ENCODE measurements around the gene VSTM2B.

VSTM2B gene

GRCh38 chr19:29477831-29478577 is 47.8 kb upstream of the VSTM2B start (continued):
- no peak for TF ChIP-seq PATZ1 (CRISPR knock-in tag; IDR thresholded peaks at IDR 0.05; ENCODE audit: borderline replicate concordance)
- TF ChIP-seq ZFP30 (CRISPR knock-in tag; IDR thresholded peaks at IDR 0.05): no peak
- no peak for TF ChIP-seq RARB (CRISPR knock-in tag; IDR thresholded peaks at IDR 0.05)
- TF ChIP-seq ZNF565 (CRISPR knock-in tag; conservative IDR thresholded peaks at IDR 0.05; ENCODE audit: low read depth): no peak
- TF ChIP-seq ZFP3 (CRISPR knock-in tag; IDR thresholded peaks at IDR 0.05): no peak
- no peak for TF ChIP-seq TCF4 (CRISPR knock-in tag; IDR thresholded peaks at IDR 0.05; ENCODE audit: borderline replicate concordance)
- TF ChIP-seq ZC3H10 (CRISPR knock-in tag; IDR thresholded peaks at IDR 0.05): no peak
- no peak for TF ChIP-seq PPARA (CRISPR knock-in tag; IDR thresholded peaks at IDR 0.05; ENCODE audit: borderline replicate concordance)

- no peak for TF ChIP-seq PPARA (CRISPR knock-in tag; IDR thresholded peaks at IDR 0.05; ENCODE audit: borderline replicate concordance)
- no peak for TF ChIP-seq ZNF8 (CRISPR knock-in tag; IDR thresholded peaks at IDR 0.05)
- TF ChIP-seq PATZ1 (CRISPR knock-in tag; IDR thresholded peaks at IDR 0.05; ENCODE audit: borderline replicate concordance): no peak
- no peak for TF ChIP-seq OSR1 (CRISPR knock-in tag; IDR thresholded peaks at IDR 0.05)
- TF ChIP-seq RARB (CRISPR knock-in tag; IDR thresholded peaks at IDR 0.05): no peak
- no peak for TF ChIP-seq CREB5 (CRISPR knock-in tag; IDR thresholded peaks at IDR 0.05; ENCODE audit: low read depth)
- TF ChIP-seq TCF4 (CRISPR knock-in tag; IDR thresholded peaks at IDR 0.05; ENCODE audit: borderline replicate concordance): no peak
- no peak for TF ChIP-seq TSHZ2 (CRISPR knock-in tag; IDR thresholded peaks at IDR 0.05)
- TF ChIP-seq ZFP3 (CRISPR knock-in tag; IDR thresholded peaks at IDR 0.05): no peak
- TF ChIP-seq ZNF70 (CRISPR knock-in tag; IDR thresholded peaks at IDR 0.05): no peak
- no peak for TF ChIP-seq ARNTL (CRISPR knock-in tag; IDR thresholded peaks at IDR 0.05; ENCODE audit: borderline replicate concordance, low read depth)
- no peak for TF ChIP-seq TOX (CRISPR knock-in tag; IDR thresholded peaks at IDR 0.05; ENCODE audit: borderline replicate concordance)
- TF ChIP-seq ZFP30 (CRISPR knock-in tag; IDR thresholded peaks at IDR 0.05): no peak
- TF ChIP-seq ZNF565 (CRISPR knock-in tag; conservative IDR thresholded peaks at IDR 0.05; ENCODE audit: low read depth): no peak
- TF ChIP-seq ZC3H10 (CRISPR knock-in tag; IDR thresholded peaks at IDR 0.05): no peak
- no peak for TF ChIP-seq CSDC2 (CRISPR knock-in tag; IDR thresholded peaks at IDR 0.05)
- no peak for TF ChIP-seq BACH2 (CRISPR knock-in tag; IDR thresholded peaks at IDR 0.05; ENCODE audit: borderline replicate concordance)
- no peak for TF ChIP-seq CSRNP3 (CRISPR knock-in tag; IDR thresholded peaks at IDR 0.05)
- TF ChIP-seq POU6F1 (CRISPR knock-in tag; IDR thresholded peaks at IDR 0.05; ENCODE audit: borderline replicate concordance, low read depth): no peak
- TF ChIP-seq ISL1 (CRISPR knock-in tag; IDR thresholded peaks at IDR 0.05): no peak
- peak; percentile 90 for ATAC-seq
Observed at GRCh38 chr19:29478578-29479565, 46.9 kb upstream of the VSTM2B start.

All from SK-N-SH treated with all-trans-retinoic acid at 6 μM for 48 hours (cell line).